Colon (tissue), 2 donors: ENCODE measurements around the gene NAA20.

Source experiments
- FAIRE-seq: peaks from 2 replicates; lab custom pipeline; 2012; peaks lifted over from hg19 to GRCh38; lab: Jason Lieb, UNC
- donor health status: control.
- donor health status: control.

NAA20 gene

GRCh38 chr20:20017001-20017843 is at the start of gene NAA20:
NAA20 (plus strand) TSS chr20:20017362; CDS start chr20:20017397, 35 bp downstream.
- no peak for FAIRE-seq

GRCh38 chr20:19967445-19967844 is 49.7 kb upstream of the NAA20 start:
- no peak for FAIRE-seq

GRCh38 chr20:19968028-19968427 is 49.1 kb upstream of the NAA20 start:
- no peak for FAIRE-seq

GRCh38 chr20:19968466-19969073 is 48.6 kb upstream of the NAA20 start:
- no peak for FAIRE-seq

GRCh38 chr20:19969106-19969505 is 48.1 kb upstream of the NAA20 start:
- no peak for FAIRE-seq

- FAIRE-seq, result no peak
Measured at GRCh38 chr20:19969507-19970255, 47.5 kb upstream of the NAA20 start.

- no peak for FAIRE-seq
Measured at GRCh38 chr20:19970256-19970765, 46.9 kb upstream of the NAA20 start.

- no peak for FAIRE-seq
Measured at GRCh38 chr20:19971116-19971515, 46.0 kb upstream of the NAA20 start.

- no peak for FAIRE-seq
Measured at GRCh38 chr20:19973961-19974629, 43.1 kb upstream of the NAA20 start.

- no peak for FAIRE-seq
Measured at GRCh38 chr20:19974630-19975435, 42.3 kb upstream of the NAA20 start.

- FAIRE-seq, result no peak
Measured at GRCh38 chr20:19975436-19975799, 41.7 kb upstream of the NAA20 start.

GRCh38 chr20:19975901-19976300 is 41.3 kb upstream of the NAA20 start:
- FAIRE-seq, result no peak

GRCh38 chr20:19976595-19977372 is 40.4 kb upstream of the NAA20 start:
- FAIRE-seq, result no peak

GRCh38 chr20:19977373-19977770 is 39.8 kb upstream of the NAA20 start:
- FAIRE-seq, result no peak

- no peak for FAIRE-seq
Measured at GRCh38 chr20:19978511-19979210, 38.5 kb upstream of the NAA20 start.

GRCh38 chr20:19981031-19981451 is 36.1 kb upstream of the NAA20 start:
- FAIRE-seq, result no peak

- FAIRE-seq, result no peak
Measured at GRCh38 chr20:19986419-19986818, 30.7 kb upstream of the NAA20 start.

- FAIRE-seq, result no peak
Measured at GRCh38 chr20:19987046-19987445, 30.1 kb upstream of the NAA20 start.

- no peak for FAIRE-seq
Measured at GRCh38 chr20:19990850-19991249, 26.3 kb upstream of the NAA20 start.

GRCh38 chr20:19991308-19991707 is 25.9 kb upstream of the NAA20 start:
- FAIRE-seq, result no peak
